NCI-H187 (cell line): ENCODE results near the gene ZSWIM3.
"Not testable (repeated sequence)": the region's sequence is repeated elsewhere in the genome, so short reads cannot be mapped to it uniquely, and the experiment has no call there.

Source experiments
- DNase-seq, 2 experiments: peaks; one replicate each; lab custom pipeline; 2025; lab: John Stamatoyannopoulos, UW

Gene ZSWIM3

GRCh38 chr20:45890077-45890984, 32.9 kb downstream of the ZSWIM3 start:
- no peak for DNase-seq

- DNase-seq = peak; percentile 74 to 78
Measured at GRCh38 chr20:45890985-45891983, 33.9 kb downstream of the ZSWIM3 start, which contains the start of the genes CTSA and NEURL2. TSS of gene CTSA (plus strand) at chr20:45891335. CDS start at chr20:45891569, 234 bp downstream. TSS of gene NEURL2 (minus strand) at chr20:45891208. CDS start at chr20:45890991, 217 bp downstream.

GRCh38 chr20:45892049-45892825, 34.8 kb downstream of the ZSWIM3 start:
- DNase-seq = no peak

DNA sequence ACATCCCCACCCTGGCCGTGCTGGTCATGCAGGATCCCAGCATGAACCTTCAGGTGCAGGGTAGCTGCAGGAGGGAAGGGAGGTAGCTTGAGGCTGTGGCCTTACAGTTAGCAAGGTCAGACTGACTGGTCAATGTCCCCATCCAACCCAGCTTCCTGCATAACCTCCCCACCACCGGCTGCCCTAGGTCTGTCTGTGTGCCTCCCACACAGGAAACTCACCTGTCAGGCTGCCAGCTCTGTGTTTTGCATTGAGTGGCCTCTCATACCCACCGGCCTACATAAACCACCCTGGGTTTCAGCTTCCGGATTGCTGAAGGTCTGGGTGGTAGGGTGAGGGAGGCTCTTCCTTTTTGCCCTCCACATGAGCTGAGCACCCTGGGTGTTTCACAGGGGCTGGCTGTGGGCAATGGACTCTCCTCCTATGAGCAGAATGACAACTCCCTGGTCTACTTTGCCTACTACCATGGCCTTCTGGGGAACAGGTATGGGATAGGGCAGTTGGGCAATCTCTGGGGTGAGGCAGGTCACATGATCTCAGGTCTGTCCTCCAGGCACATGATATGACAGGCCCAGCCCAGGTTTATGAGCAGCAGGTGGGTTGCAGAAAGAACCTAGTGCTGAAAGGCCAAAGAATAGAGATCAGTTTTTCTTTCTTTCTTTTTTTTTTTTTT, 35.5 kb downstream of the ZSWIM3 start:
- no peak for DNase-seq

DNA sequence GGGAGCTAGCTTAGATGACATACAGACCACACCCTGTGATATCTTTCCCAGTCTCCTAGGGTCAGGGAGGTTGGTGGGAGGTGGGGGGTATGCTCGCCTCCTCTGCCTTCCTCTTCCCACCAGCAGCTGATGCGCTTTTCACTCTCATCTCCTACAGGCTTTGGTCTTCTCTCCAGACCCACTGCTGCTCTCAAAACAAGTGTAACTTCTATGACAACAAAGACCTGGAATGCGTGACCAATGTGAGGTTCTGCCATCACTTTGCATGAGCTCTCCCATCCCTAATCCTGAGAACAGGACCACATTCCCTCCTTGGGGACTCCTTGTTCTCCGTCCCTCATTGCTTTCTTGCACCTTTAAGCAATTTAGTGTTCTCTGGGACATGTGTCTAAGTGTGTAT, 36.4 kb downstream of the ZSWIM3 start:
- no peak for DNase-seq

- no peak for DNase-seq
Measured at GRCh38 chr20:45894797-45895196, 37.4 kb downstream of the ZSWIM3 start.

GRCh38 chr20:45896641-45897161, 39.3 kb downstream of the ZSWIM3 start:
- no peak for DNase-seq

DNA sequence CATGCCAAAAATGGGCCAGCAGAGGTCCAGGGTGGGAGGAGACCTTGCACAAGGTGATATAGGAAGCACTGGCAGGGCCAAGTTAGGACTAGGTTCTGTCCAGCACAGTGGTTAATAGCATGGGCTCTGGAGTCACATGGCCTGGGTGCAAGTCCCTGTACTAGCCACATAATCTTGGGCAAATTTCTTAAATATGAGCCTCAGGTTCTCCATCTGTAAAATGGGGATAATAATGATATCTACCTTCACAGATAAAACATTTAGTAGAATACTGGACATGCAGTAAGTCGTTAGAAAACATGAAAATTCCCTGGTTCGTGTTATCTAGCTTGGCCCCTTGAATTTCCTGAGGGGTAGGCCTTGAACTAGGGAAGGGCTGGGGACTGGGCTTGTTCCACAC, 39.9 kb downstream of the ZSWIM3 start:
- DNase-seq = no peak

DNA sequence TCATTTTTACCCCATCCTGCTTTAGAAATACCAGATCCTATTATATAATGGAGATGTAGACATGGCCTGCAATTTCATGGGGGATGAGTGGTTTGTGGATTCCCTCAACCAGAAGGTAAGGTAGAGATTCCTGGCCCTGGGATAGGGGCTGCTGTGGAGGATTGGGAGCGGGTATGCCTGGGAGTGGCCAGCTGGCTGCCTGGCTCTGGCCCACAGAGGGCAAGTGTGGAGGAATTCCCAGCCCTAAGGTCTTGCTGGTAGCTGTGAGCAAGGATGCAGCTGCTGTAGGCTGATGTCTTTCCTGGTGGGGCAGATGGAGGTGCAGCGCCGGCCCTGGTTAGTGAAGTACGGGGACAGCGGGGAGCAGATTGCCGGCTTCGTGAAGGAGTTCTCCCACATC, 40.3 kb downstream of the ZSWIM3 start:
- DNase-seq = no peak

DNA sequence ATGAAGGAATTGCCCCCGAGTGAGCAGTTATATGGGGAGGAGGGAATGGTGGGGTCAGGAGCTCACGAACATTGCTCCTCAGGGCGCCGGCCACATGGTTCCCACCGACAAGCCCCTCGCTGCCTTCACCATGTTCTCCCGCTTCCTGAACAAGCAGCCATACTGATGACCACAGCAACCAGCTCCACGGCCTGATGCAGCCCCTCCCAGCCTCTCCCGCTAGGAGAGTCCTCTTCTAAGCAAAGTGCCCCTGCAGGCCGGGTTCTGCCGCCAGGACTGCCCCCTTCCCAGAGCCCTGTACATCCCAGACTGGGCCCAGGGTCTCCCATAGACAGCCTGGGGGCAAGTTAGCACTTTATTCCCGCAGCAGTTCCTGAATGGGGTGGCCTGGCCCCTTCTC, 40.9 kb downstream of the ZSWIM3 start:
- no peak for DNase-seq

GRCh38 chr20:45899046-45899835, 41.8 kb downstream of the ZSWIM3 start:
- DNase-seq = no peak

- not testable (repeated sequence) for DNase-seq
Measured at GRCh38 chr20:45901332-45901731, 43.9 kb downstream of the ZSWIM3 start.

- no peak for DNase-seq
Measured at GRCh38 chr20:45902199-45902701, 44.8 kb downstream of the ZSWIM3 start.

DNA sequence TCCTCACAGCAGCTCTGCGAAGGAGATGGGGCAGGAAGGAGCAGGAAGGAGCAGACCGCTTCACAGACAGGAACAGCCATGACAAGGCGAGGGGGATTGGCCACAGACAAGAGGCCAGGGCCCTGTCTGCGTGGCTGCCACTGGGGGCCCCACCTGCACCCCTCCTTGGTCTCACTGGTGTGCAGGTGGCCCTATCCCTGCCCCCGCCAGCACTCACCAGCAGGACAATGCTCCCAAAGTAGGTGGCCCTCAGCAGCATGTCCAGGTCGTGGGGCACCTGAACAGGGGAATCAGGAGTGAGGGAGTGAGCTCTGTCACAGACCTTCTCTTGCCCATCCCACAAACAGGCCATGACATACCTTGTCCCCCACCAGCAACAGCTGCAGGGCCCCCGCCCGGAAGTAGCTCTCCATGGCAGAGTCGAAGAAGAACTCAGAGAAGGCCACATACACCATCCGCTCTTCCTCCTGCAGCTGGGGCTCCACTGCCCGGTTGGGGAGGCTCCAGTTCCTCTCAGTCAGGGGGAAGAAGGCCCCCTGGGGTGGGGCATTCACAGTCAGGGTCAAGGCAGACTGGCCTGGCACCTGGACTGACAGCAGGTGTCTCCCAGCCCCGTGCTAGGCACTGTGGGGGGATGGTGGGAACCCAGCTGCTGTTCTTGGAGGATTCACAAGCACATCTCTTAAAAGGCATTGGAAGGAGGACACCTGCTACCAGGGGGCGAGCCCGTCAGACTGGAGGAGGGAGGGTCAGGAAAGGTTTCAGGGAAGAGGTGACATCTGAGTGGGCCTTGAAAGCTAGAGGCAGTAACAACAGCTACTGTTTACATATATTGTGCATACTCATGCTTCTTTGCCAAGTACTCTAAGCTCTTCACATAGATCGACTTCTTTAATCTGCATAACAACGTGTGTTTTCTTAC, 47.4 kb downstream of the ZSWIM3 start:
- DNase-seq = no peak

DNA sequence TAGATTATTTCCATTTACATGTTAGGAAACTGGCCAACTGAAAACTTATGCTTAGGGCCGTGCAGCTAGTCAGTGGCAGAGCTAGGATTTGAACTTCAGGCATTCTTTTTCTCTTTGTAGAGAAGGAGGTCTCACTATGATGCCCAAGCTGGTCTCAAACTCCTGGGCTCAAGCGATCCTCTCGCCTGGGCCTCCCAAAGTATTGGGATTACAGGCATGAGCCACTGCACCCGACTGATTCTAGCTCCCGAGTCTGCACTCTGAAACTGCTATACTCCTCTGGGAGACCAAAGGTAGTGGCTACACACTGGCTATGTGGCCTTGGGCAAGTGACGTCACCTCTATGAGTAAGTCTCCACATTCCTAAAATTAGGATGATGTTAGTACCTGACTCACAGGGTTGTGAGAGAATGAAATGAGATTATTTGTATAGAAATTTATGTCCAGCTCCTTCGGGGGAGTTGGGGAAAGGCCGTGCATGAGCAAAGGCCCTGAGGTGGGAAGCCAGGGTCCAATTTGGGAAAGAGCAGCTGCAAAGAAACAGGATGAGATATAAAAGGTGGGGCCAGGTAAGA, 48.2 kb downstream of the ZSWIM3 start:
- no peak for DNase-seq

- no peak for DNase-seq
Measured at GRCh38 chr20:45907219-45907948, 50.0 kb downstream of the ZSWIM3 start.

DNA sequence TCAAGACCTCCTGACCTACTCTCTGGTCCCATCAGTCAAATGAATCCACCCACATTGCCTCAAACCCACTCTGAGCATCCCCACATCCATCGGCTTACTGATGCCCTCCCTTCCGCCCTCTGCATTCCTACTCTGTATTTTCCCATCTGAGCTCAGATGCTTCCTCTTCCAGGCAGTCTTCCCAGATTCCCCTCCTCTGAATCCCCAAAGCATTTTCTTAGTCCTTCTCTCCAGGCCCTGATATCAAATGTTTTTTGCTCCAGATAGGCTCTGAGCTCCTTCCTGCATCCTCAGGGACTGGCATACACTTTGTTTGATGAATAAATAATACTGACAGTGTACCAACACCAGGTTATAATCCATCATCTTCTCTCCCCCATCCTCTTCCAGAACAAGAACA, 50.7 kb downstream of the ZSWIM3 start:
- DNase-seq = no peak
